HL-60 (cell line): ENCODE measurements around the gene MFSD6.
"Not testable (repeated sequence)": the region's sequence is repeated elsewhere in the genome, so short reads cannot be mapped to it uniquely, and the experiment has no call there.

Experiments
- DNase-seq, 2 experiments: peaks; one replicate each; pipeline ENCODE4 v3.0.0-alpha.2; 2010 to 2020; ENCODE audit warnings: low read depth in 1 of 2, low spot score in 1 of 2
- H3K27ac ChIP-seq: fragments of 250-450 bp; sonication (Bioruptor Pico); replicated peaks from 2 replicates; pipeline ENCODE4 v1.5.1; 2020; ENCODE audit warnings: mild to moderate bottlenecking, moderate library complexity
- H3K27me3 ChIP-seq: fragments of 250-450 bp; sonication (Bioruptor Pico); 2 replicates; pipeline ENCODE4 v1.5.1; 2021; ENCODE audit warnings: mild to moderate bottlenecking, moderate library complexity; ENCODE audit not compliant: insufficient read depth, poor library complexity, severe bottlenecking
- H3K4me3 ChIP-seq: replicated peaks from 2 replicates; pipeline ENCODE4 v1.5.1; 2011; ENCODE audit warnings: mild to moderate bottlenecking, control low read depth, low read length; ENCODE audit not compliant: insufficient read depth
- GABPA ChIP-seq: IDR thresholded peaks from 2 replicates; pipeline ENCODE4 v1.6.1; 2012; ENCODE audit warnings: low read depth
- POLR2AphosphoS5 ChIP-seq: IDR thresholded peaks from 2 replicates; pipeline ENCODE4 v1.6.1; 2012; ENCODE audit warnings: low read depth
- SPI1 ChIP-seq: IDR thresholded peaks from 2 replicates; pipeline ENCODE4 v1.6.1; 2012; ENCODE audit warnings: low read depth, mild to moderate bottlenecking, borderline replicate concordance
- TF ChIP-seq, protein P1 (sequence below): IDR thresholded peaks from 2 replicates; pipeline ENCODE4 v1.6.1; 2012; ENCODE audit warnings: low read depth; ENCODE audit not compliant: insufficient replicate concordance
- TF ChIP-seq, protein P2 (sequence below): IDR thresholded peaks from one replicate; pipeline ENCODE4 v1.5.1; 2011; ENCODE audit warnings: low read length, control low read depth, inconsistent platforms; ENCODE audit not compliant: insufficient read depth

The MFSD6 gene

DNA sequence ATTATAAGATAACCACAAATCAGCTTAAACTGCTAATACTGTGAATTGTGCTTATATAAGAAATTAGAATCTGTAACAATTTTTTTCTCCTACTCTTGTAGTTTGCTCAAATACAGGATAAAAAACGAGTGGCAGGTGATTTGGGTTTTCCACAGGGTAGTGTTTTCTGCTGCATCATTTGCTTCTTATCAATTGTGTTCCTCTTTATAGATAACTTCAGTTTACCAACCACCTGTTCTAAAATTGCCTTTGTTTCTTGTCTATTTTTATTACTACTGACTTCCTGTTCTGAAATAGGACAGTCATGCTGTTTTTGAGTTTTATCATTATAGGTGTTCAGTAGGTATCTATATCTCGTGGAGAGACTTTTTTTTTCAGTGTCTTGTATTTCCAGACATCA lies 56.9 kb downstream of the MFSD6 start:
- TF ChIP-seq SPI1 (0 out of 2 replicates have a peak, but pooled peaks have one; percentile 1), GABPA (no peak), POLR2AphosphoS5 (no peak)
- TF ChIP-seq, protein P1, sequence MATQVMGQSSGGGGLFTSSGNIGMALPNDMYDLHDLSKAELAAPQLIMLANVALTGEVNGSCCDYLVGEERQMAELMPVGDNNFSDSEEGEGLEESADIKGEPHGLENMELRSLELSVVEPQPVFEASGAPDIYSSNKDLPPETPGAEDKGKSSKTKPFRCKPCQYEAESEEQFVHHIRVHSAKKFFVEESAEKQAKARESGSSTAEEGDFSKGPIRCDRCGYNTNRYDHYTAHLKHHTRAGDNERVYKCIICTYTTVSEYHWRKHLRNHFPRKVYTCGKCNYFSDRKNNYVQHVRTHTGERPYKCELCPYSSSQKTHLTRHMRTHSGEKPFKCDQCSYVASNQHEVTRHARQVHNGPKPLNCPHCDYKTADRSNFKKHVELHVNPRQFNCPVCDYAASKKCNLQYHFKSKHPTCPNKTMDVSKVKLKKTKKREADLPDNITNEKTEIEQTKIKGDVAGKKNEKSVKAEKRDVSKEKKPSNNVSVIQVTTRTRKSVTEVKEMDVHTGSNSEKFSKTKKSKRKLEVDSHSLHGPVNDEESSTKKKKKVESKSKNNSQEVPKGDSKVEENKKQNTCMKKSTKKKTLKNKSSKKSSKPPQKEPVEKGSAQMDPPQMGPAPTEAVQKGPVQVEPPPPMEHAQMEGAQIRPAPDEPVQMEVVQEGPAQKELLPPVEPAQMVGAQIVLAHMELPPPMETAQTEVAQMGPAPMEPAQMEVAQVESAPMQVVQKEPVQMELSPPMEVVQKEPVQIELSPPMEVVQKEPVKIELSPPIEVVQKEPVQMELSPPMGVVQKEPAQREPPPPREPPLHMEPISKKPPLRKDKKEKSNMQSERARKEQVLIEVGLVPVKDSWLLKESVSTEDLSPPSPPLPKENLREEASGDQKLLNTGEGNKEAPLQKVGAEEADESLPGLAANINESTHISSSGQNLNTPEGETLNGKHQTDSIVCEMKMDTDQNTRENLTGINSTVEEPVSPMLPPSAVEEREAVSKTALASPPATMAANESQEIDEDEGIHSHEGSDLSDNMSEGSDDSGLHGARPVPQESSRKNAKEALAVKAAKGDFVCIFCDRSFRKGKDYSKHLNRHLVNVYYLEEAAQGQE: no peak
- TF ChIP-seq, protein P2, sequence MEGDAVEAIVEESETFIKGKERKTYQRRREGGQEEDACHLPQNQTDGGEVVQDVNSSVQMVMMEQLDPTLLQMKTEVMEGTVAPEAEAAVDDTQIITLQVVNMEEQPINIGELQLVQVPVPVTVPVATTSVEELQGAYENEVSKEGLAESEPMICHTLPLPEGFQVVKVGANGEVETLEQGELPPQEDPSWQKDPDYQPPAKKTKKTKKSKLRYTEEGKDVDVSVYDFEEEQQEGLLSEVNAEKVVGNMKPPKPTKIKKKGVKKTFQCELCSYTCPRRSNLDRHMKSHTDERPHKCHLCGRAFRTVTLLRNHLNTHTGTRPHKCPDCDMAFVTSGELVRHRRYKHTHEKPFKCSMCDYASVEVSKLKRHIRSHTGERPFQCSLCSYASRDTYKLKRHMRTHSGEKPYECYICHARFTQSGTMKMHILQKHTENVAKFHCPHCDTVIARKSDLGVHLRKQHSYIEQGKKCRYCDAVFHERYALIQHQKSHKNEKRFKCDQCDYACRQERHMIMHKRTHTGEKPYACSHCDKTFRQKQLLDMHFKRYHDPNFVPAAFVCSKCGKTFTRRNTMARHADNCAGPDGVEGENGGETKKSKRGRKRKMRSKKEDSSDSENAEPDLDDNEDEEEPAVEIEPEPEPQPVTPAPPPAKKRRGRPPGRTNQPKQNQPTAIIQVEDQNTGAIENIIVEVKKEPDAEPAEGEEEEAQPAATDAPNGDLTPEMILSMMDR: no peak
- DNase-seq: no peak
- Histone ChIP-seq H3K27me3 (no peaks in the 10 kb centered on the region), H3K27ac (no peak overlapping the region), H3K4me3 (no peak overlapping the region)

DNA sequence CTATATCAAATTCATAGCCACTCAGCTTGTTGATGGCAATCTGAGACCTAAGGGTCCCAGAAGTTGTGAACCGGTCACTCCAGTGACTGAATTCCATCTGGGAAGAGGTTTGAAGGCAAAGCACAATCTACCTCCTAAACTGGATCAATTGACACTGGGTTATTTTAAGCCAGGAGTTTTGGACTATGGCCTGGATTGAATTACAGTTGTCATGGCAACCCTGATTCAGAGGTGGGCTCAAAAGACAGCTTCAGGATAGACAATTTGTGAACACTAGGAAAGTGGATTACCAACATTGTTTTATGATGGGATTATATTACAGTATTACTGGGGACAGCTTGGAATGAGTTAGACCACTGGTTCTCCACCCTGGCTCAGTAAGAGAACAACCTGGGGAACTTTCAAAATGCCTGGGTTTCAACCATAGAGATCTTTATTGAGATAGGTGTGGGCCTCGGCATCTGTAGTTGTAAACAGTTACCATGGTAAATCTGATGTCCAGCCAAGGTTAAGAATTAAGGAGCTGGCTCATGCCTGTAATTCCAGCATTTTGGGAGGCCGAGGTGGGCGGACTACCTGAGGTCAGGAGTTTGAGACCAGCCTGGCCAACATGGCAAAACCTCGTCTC lies 58.8 kb downstream of the MFSD6 start:
- no peak overlapping the region for H3K27ac ChIP-seq
- no peak overlapping the region for H3K4me3 ChIP-seq
- DNase-seq: no peak
- H3K27me3 ChIP-seq: no peaks in the 10 kb centered on the region
- TF ChIP-seq POLR2AphosphoS5 (no peak), SPI1 (no peak), GABPA (no peak)
- TF ChIP-seq, protein P2: no peak
- TF ChIP-seq, protein P1: no peak

DNA sequence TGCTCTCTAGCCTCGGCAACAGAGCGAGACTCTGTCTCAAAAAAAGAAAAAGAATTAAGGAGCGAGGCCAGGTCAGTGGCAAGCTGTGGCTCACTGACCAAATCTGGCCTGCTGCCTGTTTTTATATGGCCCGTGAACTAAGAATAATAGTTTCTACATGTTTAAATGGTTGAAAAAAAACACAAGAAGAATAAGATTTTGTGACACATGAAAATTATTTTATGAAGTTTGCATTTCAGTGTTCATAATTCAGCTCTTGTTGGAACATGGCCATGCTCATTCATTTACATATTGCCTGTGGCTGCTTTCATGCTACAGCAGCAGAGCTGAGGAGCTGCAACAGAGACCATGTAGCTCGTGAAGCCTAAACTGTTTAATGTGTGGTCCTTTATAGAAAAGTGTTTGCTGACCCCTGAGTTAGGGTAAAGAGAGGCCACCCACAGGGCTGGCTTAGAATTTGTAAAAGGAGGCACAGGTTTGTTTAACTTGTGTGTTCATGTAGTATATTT lies 59.5 kb downstream of the MFSD6 start:
- TF ChIP-seq SPI1: no peak
- TF ChIP-seq, protein P1: no peak
- TF ChIP-seq POLR2AphosphoS5: no peak
- TF ChIP-seq, protein P2: no peak
- Histone ChIP-seq H3K27ac (no peak overlapping the region), H3K4me3 (no peak overlapping the region), H3K27me3 (no peaks in the 10 kb centered on the region)
- no peak for DNase-seq

DNA sequence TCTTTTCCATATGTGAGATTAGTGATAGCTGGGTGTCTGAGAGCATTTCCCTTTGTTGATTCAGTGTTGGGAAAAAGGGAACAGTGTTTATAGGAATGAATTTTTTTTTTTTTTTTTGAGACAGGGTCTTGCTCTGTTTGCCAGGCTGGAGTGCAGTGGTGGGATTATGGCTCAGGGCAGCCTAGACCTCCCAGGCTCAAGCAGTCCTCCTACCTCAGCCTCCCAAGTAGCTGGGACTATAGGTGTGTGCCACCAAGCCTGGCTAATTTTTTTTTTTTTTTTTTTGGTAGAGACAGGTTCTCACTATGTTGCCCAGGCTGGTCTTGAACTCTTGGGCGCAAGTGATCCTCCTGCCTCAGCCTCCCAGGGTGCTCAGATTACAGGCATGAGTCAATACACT lies 60.2 kb downstream of the MFSD6 start:
- H3K27ac ChIP-seq, H3K27me3 ChIP-seq, DNase-seq, H3K4me3 ChIP-seq: not testable (repeated sequence)
